Measurements from ENCODE around the gene CD2AP. TPM values are rescaled to one million over a fixed set of nuclear protein-coding genes. Genes with fewer than 3 reads are reported as not detected.

CD2AP gene
- total and polyA plus RNA-seq, 4 donors = 5.7 to 22.4 (median 11.5) TPM

DNA sequence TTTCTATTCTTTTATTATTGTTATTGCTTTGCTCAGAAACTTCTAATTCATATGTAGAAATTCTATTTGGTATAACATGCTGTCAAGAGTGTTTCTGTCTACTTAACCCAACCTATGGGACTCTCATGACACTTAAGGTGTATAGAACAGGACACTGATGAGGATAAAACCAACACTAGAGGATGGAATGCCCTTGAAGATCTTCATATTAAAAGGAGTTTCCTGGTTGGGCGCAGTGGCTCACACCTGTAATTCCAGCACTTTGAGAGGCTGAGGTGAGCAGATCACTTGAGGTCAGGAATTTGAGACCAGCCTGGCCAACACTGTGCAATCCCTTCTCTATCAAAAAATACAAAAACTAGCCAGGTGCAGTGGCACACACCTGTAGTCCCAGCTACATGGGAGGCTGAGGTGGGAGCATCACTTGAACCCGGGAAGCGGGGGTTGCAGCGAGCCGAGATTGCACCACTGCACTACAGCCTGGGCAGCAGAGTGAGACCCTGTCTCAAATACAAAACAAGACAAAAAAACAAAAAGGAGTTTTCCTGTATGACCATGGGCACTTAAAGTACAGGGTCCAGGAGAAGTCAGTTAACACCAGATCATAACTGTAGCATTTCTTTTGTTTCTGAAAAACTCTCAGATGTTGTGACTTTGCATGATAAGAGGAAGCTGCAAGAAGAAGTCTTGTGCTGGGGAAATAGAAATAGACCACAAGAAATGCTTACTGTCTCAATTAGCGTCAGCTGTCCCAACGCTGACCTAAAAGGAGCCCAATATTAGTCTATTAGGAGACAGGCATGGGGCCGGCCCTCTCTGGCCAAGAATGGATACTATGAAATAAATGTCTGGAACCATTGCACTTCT is 38.9 kb upstream of the CD2AP start (continued):
- TF ChIP-seq, protein P1, sequence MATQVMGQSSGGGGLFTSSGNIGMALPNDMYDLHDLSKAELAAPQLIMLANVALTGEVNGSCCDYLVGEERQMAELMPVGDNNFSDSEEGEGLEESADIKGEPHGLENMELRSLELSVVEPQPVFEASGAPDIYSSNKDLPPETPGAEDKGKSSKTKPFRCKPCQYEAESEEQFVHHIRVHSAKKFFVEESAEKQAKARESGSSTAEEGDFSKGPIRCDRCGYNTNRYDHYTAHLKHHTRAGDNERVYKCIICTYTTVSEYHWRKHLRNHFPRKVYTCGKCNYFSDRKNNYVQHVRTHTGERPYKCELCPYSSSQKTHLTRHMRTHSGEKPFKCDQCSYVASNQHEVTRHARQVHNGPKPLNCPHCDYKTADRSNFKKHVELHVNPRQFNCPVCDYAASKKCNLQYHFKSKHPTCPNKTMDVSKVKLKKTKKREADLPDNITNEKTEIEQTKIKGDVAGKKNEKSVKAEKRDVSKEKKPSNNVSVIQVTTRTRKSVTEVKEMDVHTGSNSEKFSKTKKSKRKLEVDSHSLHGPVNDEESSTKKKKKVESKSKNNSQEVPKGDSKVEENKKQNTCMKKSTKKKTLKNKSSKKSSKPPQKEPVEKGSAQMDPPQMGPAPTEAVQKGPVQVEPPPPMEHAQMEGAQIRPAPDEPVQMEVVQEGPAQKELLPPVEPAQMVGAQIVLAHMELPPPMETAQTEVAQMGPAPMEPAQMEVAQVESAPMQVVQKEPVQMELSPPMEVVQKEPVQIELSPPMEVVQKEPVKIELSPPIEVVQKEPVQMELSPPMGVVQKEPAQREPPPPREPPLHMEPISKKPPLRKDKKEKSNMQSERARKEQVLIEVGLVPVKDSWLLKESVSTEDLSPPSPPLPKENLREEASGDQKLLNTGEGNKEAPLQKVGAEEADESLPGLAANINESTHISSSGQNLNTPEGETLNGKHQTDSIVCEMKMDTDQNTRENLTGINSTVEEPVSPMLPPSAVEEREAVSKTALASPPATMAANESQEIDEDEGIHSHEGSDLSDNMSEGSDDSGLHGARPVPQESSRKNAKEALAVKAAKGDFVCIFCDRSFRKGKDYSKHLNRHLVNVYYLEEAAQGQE (IDR thresholded peaks at IDR 0.05) = no peak
- TF ChIP-seq JUND (IDR thresholded peaks at IDR 0.05) (no peak), HNF4G (IDR thresholded peaks at IDR 0.05) (no peak), HNF4A (conservative IDR thresholded peaks at IDR 0.05) (no peak), FOXA2 (IDR thresholded peaks at IDR 0.05) (no peak)

DNA sequence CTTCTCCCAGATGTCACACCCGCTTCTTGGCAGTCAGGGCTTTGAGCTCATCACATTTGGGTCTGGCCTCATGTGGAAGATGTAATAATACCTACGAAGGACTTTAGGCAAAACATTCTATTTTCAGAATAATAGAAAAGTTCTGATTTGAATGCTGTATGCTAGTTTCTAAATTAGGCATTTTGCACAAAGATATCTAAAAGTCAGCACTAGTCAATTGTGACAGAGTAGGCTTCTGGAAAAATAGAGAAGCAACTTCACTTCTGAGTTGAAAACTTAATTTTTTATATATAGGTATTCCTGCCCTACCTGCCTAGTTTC is 38.3 kb upstream of the CD2AP start:
- peaks cover 0 to 6% (median 3%) of the 10 kb centered on the region in 4 donors for H3K4me1 ChIP-seq (ENCODE audit: control insufficient read depth in 4 of 4, insufficient read depth in 4 of 4, low read length in 3 of 4)
- no peak overlapping the region for H3K4me3 ChIP-seq (ENCODE audit: low read depth in 1 of 3, low read length in 3 of 3)
- no peak for DNase-seq (ENCODE audit: low spot score)
- no peak overlapping the region for H3K9ac ChIP-seq (ENCODE audit: low read depth in 1 of 2, low read length in 2 of 2)
- TF ChIP-seq, protein P1 (IDR thresholded peaks at IDR 0.05) = no peak
- TF ChIP-seq, protein P2, sequence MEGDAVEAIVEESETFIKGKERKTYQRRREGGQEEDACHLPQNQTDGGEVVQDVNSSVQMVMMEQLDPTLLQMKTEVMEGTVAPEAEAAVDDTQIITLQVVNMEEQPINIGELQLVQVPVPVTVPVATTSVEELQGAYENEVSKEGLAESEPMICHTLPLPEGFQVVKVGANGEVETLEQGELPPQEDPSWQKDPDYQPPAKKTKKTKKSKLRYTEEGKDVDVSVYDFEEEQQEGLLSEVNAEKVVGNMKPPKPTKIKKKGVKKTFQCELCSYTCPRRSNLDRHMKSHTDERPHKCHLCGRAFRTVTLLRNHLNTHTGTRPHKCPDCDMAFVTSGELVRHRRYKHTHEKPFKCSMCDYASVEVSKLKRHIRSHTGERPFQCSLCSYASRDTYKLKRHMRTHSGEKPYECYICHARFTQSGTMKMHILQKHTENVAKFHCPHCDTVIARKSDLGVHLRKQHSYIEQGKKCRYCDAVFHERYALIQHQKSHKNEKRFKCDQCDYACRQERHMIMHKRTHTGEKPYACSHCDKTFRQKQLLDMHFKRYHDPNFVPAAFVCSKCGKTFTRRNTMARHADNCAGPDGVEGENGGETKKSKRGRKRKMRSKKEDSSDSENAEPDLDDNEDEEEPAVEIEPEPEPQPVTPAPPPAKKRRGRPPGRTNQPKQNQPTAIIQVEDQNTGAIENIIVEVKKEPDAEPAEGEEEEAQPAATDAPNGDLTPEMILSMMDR (IDR thresholded peaks at IDR 0.05; ENCODE audit: low read depth, low read length, missing input control) = no peak
- no peak for TF ChIP-seq GABPA (IDR thresholded peaks at IDR 0.05 in 1 of 2, conservative IDR thresholded peaks at IDR 0.05 in 1 of 2)
- no peak for TF ChIP-seq SP1 (IDR thresholded peaks at IDR 0.05)
- TF ChIP-seq FOXA2 (IDR thresholded peaks at IDR 0.05) = no peak
- TF ChIP-seq, protein P3, sequence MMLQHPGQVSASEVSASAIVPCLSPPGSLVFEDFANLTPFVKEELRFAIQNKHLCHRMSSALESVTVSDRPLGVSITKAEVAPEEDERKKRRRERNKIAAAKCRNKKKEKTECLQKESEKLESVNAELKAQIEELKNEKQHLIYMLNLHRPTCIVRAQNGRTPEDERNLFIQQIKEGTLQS (IDR thresholded peaks at IDR 0.05) = no peak
- TF ChIP-seq RXRA (IDR thresholded peaks at IDR 0.05) = no peak
- TF ChIP-seq TAF1 (conservative IDR thresholded peaks at IDR 0.05) = no peak
- no peaks in the 10 kb centered on the region for H3K9me3 ChIP-seq (ENCODE audit: control insufficient read depth in 4 of 4, low read length in 3 of 4)
- no peak overlapping the region for H3K27ac ChIP-seq (ENCODE audit: low read depth in 1 of 2, low read length in 2 of 2)
- no peaks in the 10 kb centered on the region for H3K36me3 ChIP-seq (ENCODE audit: control insufficient read depth in 4 of 4, insufficient read depth in 3 of 4, low read depth in 1 of 4, low read length in 3 of 4)
- 84% methylated on average over 2 of the region's 2 CpGs for WGBS
- H3K27me3 ChIP-seq (ENCODE audit: control insufficient read depth in 4 of 4, insufficient read depth in 4 of 4, low read length in 3 of 4) = no peaks in the 10 kb centered on the region

All from liver (tissue), 9 donors.